Measurements from ENCODE around the gene NLRP10.
"Not testable (repeated sequence)": the region's sequence is repeated elsewhere in the genome, so short reads cannot be mapped to it uniquely, and the experiment has no call there.

Gene NLRP10

GRCh38 chr11:7965386-7965785, at the start of gene NLRP10:
TSS of gene NLRP10 (minus strand) at chr11:7965447. CDS start at chr11:7963495, 1,952 bp downstream.
- peak; percentile 27 to 35 for DNase-seq (ENCODE audit: low read depth in 2 of 2)

GRCh38 chr11:8013833-8014232, 48.6 kb upstream of the NLRP10 start:
- no peak for DNase-seq (ENCODE audit: low read depth in 2 of 2)

GRCh38 chr11:8011981-8012444, 46.8 kb upstream of the NLRP10 start:
- peak; percentile 90 to 91 for DNase-seq (ENCODE audit: low read depth in 2 of 2)

- DNase-seq (ENCODE audit: low read depth in 2 of 2), result no peak
These were observed 46.1 kb upstream of the NLRP10 start for GRCh38 chr11:8011371-8011770.

DNA sequence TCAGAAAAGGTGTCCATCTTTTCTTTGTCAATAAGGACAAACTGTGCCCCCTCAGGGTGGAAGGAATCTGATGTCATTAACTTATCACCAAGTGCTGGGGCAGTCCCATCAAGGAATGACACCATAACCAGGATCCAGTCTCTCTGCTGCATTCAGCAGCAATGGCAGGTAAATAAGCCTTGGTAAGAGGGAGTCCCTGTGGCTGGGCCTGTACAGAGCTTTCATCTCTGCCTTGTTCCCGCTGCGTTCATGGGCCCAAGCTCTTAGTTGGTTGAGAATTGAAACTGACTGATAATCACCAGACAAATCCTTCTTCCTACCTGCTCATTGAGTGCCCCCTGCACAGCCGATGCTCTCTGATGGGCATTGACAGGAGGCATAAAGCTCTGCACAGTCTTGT, 44.6 kb upstream of the NLRP10 start:
- no peak for DNase-seq (ENCODE audit: low read depth in 2 of 2)

DNA sequence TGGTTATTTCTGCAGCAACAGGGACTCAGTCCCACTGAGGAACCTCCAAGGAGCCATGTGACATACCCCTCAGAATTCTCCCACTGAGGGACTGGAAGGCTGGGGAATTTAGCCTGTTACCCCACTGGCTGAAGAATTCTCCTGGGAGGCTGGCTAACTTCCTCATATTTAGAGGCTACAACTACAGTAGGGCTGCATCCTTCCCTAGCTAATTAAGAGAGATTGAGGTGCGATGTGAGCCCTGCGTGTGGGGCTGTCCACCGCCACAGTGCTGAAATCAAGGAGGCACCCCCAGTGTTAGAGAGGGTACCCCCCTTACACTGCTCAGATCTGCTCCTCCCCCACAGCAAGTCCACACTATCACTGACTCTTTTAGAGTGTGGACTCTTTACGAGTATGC, 43.0 kb upstream of the NLRP10 start:
- no peak for DNase-seq (ENCODE audit: low read depth in 2 of 2)

- peak in 1 of 2 experiments; percentile 41 for DNase-seq (ENCODE audit: low read depth in 2 of 2)
These were observed 41.2 kb upstream of the NLRP10 start for GRCh38 chr11:8006349-8006977.

DNA sequence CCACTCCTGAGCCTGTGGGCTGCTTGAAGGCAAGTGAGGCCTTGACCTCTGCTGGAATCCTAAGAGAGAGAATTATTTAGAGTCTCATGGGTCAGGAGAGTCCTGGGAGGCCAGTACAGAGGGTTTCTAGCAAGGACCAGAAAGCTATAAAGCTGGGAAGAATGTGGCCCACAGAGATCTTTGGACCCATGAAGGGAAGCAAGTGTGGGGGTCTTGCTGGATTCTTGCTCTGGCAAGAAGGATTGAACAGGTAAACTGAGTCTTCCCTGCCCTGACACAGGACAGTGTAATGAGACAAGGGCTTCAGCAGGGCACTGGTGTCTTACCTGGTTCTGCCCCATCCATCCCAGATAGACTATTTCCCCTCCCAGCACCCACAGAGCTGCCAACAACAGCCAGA, 40.3 kb upstream of the NLRP10 start:
- DNase-seq (ENCODE audit: low read depth in 2 of 2), result no peak

GRCh38 chr11:8004008-8004407, 38.8 kb upstream of the NLRP10 start:
- no peak for DNase-seq (ENCODE audit: low read depth in 2 of 2)

DNA sequence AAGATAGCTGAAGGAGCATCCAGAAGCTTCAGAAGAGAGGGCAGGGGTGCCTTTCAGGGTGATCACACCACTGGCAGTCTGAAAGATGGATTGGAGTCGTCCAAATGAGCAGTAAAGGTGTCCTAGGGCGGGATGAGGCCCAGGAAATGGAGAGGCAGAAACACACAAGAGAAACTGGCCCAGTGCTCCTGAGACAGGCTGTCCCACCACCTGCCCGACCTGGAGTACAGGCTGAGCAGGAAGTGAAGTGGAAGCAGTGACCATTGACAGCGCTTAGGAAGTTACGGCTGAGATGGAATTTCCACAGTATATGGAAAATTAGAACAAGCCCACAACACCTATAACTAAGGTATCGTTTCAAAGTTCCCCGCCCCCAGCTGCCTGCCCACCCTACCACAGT, 37.9 kb upstream of the NLRP10 start:
- DNase-seq (ENCODE audit: low read depth in 2 of 2), result no peak

DNA sequence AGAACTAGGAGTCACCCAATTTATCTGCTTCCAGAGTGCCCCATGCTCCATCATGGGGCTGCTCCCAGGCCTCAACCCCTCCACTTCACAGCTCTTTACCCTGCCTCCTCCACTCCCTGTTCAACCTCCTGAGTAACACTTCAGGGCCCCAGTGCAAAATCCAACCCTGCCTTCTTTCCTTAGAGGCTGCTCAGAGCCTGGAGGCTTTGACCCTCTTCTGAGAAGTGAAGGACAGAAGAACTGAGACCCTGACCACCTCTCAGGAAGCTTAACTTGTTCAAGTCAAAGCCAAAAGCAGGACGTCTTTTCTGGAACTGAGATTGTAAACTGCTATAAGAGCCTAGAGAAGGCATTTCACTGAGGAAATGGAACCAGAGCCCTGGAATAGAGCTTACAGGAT, 37.4 kb upstream of the NLRP10 start:
- DNase-seq (ENCODE audit: low read depth in 2 of 2), result no peak

DNA sequence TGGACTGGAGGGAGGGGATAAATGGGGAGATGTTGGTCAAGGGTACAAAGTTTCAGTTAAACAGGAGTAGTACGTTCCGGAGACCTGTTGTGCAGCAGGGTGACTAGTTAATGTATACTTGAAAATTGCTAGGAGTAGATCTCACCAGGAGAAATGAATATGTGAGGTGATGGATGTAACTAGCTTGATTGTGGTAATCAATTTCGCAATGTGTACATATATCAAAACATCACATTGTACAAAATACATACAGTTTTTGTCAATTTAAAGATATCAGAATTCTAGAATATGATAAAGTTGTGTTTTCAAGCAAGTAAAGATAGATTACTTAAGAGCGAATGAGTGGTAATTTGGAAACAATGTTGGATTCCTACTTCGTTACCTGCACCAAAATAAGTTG, 35.1 kb upstream of the NLRP10 start:
- DNase-seq (ENCODE audit: low read depth in 2 of 2), result no peak

GRCh38 chr11:7999795-8000194, 34.5 kb upstream of the NLRP10 start:
- DNase-seq (ENCODE audit: low read depth in 2 of 2), result no peak

GRCh38 chr11:7994581-7995278, 29.5 kb upstream of the NLRP10 start:
- no peak for DNase-seq (ENCODE audit: low read depth in 2 of 2)

- DNase-seq (ENCODE audit: low read depth in 2 of 2), result not testable (repeated sequence)
These were observed 22.3 kb upstream of the NLRP10 start for GRCh38 chr11:7987560-7987883.

- peak; percentile 99 for DNase-seq (ENCODE audit: low read depth in 2 of 2)
These were observed 21.7 kb upstream of the NLRP10 start, which contains the start of gene EIF3F for GRCh38 chr11:7986768-7987559. TSS of gene EIF3F (plus strand) at chr11:7987337. CDS start at chr11:7987353, 16 bp downstream.

- DNase-seq (ENCODE audit: low read depth in 2 of 2), result no peak
These were observed 18.8 kb upstream of the NLRP10 start for GRCh38 chr11:7983832-7984590.

- no peak for DNase-seq (ENCODE audit: low read depth in 2 of 2)
These were observed 17.4 kb upstream of the NLRP10 start for GRCh38 chr11:7982582-7983119.

- DNase-seq (ENCODE audit: low read depth in 2 of 2), result no peak
These were observed 16.4 kb upstream of the NLRP10 start for GRCh38 chr11:7981619-7982157.

- DNase-seq (ENCODE audit: low read depth in 2 of 2), result peak; percentile 70 to 72
These were observed 12.1 kb upstream of the NLRP10 start for GRCh38 chr11:7977232-7977917.

DNA sequence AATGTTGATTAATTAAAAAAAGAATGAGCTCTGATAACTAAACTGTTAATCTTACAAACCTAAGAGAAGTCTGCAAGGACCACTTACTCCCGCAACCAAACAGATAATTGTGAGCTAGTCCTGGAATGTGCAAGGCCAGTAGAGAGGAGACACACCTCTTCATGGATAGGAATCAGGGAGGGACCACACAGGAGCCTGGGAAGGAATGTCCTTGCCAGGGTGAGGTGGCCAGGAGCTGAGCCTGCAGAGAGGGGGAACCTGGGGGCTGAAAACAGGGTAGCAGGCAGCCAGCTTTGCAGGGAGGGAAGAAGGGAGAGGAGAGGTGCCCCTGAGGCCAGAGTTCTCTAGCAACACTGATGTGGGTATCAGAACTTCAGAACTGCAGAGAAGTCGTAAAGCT, 9.4 kb upstream of the NLRP10 start:
- DNase-seq (ENCODE audit: low read depth in 2 of 2), result no peak
